K562 (cell line): ENCODE measurements around the gene ATP13A1. TPM values are rescaled to one million over a fixed set of nuclear protein-coding genes. Genes with fewer than 3 reads are reported as not detected.

Source experiments
- polyA plus RNA-seq, 8 experiments: library from polyadenylated mRNA; depleted of rRNA in 4 of 8; stranded (reverse) in 5 of 8; unstranded in 3 of 8; fragments of >200 nt; fragmentation: Nextera tagmentation in 2 of 8; fragmentation: Illumina TruSeq in 1 of 8; extraction: Ambion mirVana in 2 of 8; extraction: Trizol in 1 of 8; gene quantifications; 2 replicates each; pipeline versions ENCODE4 v1.2.1 to v1.2.3, GENCODE V29; 2011 to 2014; ENCODE audit warnings: inconsistent platforms in 1 of 8, missing spikeins in 1 of 8
- small RNA-seq: library from RNA; depleted of rRNA; stranded (forward); fragments of <200 nt; gene quantifications from one replicate; pipeline ENCODE3, GENCODE V24; 2014
- total RNA-seq, 7 experiments: library from RNA; depleted of rRNA in 6 of 7; stranded (reverse); fragments of >200 nt in 6 of 7; fragmentation: Illumina TruSeq in 2 of 7; extraction: Trizol in 2 of 7; gene quantifications; 2 replicates each; pipeline versions ENCODE4 v1.2.1 to v1.2.3, GENCODE V29; 2011 to 2021; ENCODE audit warnings: low replicate concordance in 1 of 7

ATP13A1 gene
- total and polyA plus RNA-seq, 9 of the 15 experiments (the other 6 are each of a cell fraction or from before 2014, with no cell fraction given) = 0.90 to 83.8 (median 23.1) TPM

Small RNAs within 50 kb of the gene (small RNA-seq; reads per million reads assigned to genes)
- not detected for gene AC011458.2

Other genes starting within 250 kb of the ATP13A1 start
Only the 7 nearest of the 12 such genes appear.
- 1.3 and 1.5 TPM in 2 replicates for gene YJEFN3, start 134.8 kb downstream of the ATP13A1 start, total RNA-seq (2014; rRNA removed)
- 0.86 and 0.98 TPM in 2 replicates for gene YJEFN3, start 134.8 kb downstream of the ATP13A1 start, total RNA-seq (2014; rRNA removed; fragmentation: Illumina TruSeq; extraction: Trizol)
- gene YJEFN3, start 134.8 kb downstream of the ATP13A1 start, total RNA-seq (2015; rRNA removed; fragmentation: Illumina TruSeq; extraction: Trizol) = 1.1 TPM in 2 replicates
- 3.6 and 4.8 TPM in 2 replicates for gene YJEFN3, start 134.8 kb downstream of the ATP13A1 start, total RNA-seq (2021)
- 1.0 and 1.6 TPM in 2 replicates for gene YJEFN3, start 134.8 kb downstream of the ATP13A1 start, polyA plus RNA-seq (2011; rRNA removed)
- 2.9 and 3.8 TPM in 2 replicates for gene YJEFN3, start 134.8 kb downstream of the ATP13A1 start, polyA plus RNA-seq (2014; fragmentation: Illumina TruSeq; extraction: Trizol)
- under 1 TPM in 1 of 2 experiments, not detected in 1; 0.04 TPM for gene YJEFN3, start 134.8 kb downstream of the ATP13A1 start, polyA plus RNA-seq (2014; fragmentation: Nextera tagmentation; extraction: Ambion mirVana)
- 4.8 and 5.8 TPM in 2 replicates for gene YJEFN3, start 134.8 kb downstream of the ATP13A1 start, polyA plus RNA-seq (2014; rRNA removed)
- 0.23 and 0.33 TPM in 2 replicates for gene CILP2, start 125.4 kb downstream of the ATP13A1 start, total RNA-seq (2014; rRNA removed)
- gene CILP2, start 125.4 kb downstream of the ATP13A1 start, total RNA-seq (2014; rRNA removed; fragmentation: Illumina TruSeq; extraction: Trizol) = 0.04 TPM in 1 of 2 replicates, not detected in the other
- gene CILP2, start 125.4 kb downstream of the ATP13A1 start, total RNA-seq (2015; rRNA removed; fragmentation: Illumina TruSeq; extraction: Trizol) = 0.08 and 0.11 TPM in 2 replicates
- gene CILP2, start 125.4 kb downstream of the ATP13A1 start, total RNA-seq (2021) = 0.29 and 0.35 TPM in 2 replicates
- 0.04 and 0.07 TPM in 2 replicates for gene CILP2, start 125.4 kb downstream of the ATP13A1 start, polyA plus RNA-seq (2011; rRNA removed)
- 0.04 TPM in 2 replicates for gene CILP2, start 125.4 kb downstream of the ATP13A1 start, polyA plus RNA-seq (2014; fragmentation: Illumina TruSeq; extraction: Trizol)
- not detected for gene CILP2, start 125.4 kb downstream of the ATP13A1 start, polyA plus RNA-seq (2014; fragmentation: Nextera tagmentation; extraction: Ambion mirVana)
- 0.05 and 0.31 TPM in 2 replicates for gene CILP2, start 125.4 kb downstream of the ATP13A1 start, polyA plus RNA-seq (2014; rRNA removed)
- gene PBX4, start 45.0 kb downstream of the ATP13A1 start, total RNA-seq (2014; rRNA removed) = 1.2 and 2.2 TPM in 2 replicates
- gene PBX4, start 45.0 kb downstream of the ATP13A1 start, total RNA-seq (2014; rRNA removed; fragmentation: Illumina TruSeq; extraction: Trizol) = 0.73 and 0.86 TPM in 2 replicates
- 2.0 and 2.1 TPM in 2 replicates for gene PBX4, start 45.0 kb downstream of the ATP13A1 start, total RNA-seq (2015; rRNA removed; fragmentation: Illumina TruSeq; extraction: Trizol)
- gene PBX4, start 45.0 kb downstream of the ATP13A1 start, total RNA-seq (2021) = 2.0 and 2.1 TPM in 2 replicates
- 2.7 and 3.1 TPM in 2 replicates for gene PBX4, start 45.0 kb downstream of the ATP13A1 start, polyA plus RNA-seq (2011; rRNA removed)
- 0.92 and 2.5 TPM in 2 replicates for gene PBX4, start 45.0 kb downstream of the ATP13A1 start, polyA plus RNA-seq (2014; fragmentation: Illumina TruSeq; extraction: Trizol)
- gene PBX4, start 45.0 kb downstream of the ATP13A1 start, polyA plus RNA-seq (2014; fragmentation: Nextera tagmentation; extraction: Ambion mirVana) = under 1 TPM in 1 of 2 experiments, not detected in 1; 0.11 TPM
- gene PBX4, start 45.0 kb downstream of the ATP13A1 start, polyA plus RNA-seq (2014; rRNA removed) = 3.8 and 5.9 TPM in 2 replicates
- 2.3 and 3.3 TPM in 2 replicates for gene LPAR2, start 35.5 kb downstream of the ATP13A1 start, total RNA-seq (2014; rRNA removed)
- 1.8 and 1.9 TPM in 2 replicates for gene LPAR2, start 35.5 kb downstream of the ATP13A1 start, total RNA-seq (2014; rRNA removed; fragmentation: Illumina TruSeq; extraction: Trizol)
- 4.0 and 4.4 TPM in 2 replicates for gene LPAR2, start 35.5 kb downstream of the ATP13A1 start, total RNA-seq (2015; rRNA removed; fragmentation: Illumina TruSeq; extraction: Trizol)
- 7.0 and 10.3 TPM in 2 replicates for gene LPAR2, start 35.5 kb downstream of the ATP13A1 start, total RNA-seq (2021)
- gene LPAR2, start 35.5 kb downstream of the ATP13A1 start, polyA plus RNA-seq (2011; rRNA removed) = 4.4 and 9.4 TPM in 2 replicates
- gene LPAR2, start 35.5 kb downstream of the ATP13A1 start, polyA plus RNA-seq (2014; fragmentation: Illumina TruSeq; extraction: Trizol) = 6.5 and 7.8 TPM in 2 replicates
- gene LPAR2, start 35.5 kb downstream of the ATP13A1 start, polyA plus RNA-seq (2014; fragmentation: Nextera tagmentation; extraction: Ambion mirVana) = under 1 TPM; 0.63 TPM
- 8.1 and 13.8 TPM in 2 replicates for gene LPAR2, start 35.5 kb downstream of the ATP13A1 start, polyA plus RNA-seq (2014; rRNA removed)
- gene GMIP, start 20.0 kb downstream of the ATP13A1 start, total RNA-seq (2014; rRNA removed) = 9.9 and 12.6 TPM in 2 replicates
- 2.2 and 3.9 TPM in 2 replicates for gene GMIP, start 20.0 kb downstream of the ATP13A1 start, total RNA-seq (2014; rRNA removed; fragmentation: Illumina TruSeq; extraction: Trizol)
- gene GMIP, start 20.0 kb downstream of the ATP13A1 start, total RNA-seq (2015; rRNA removed; fragmentation: Illumina TruSeq; extraction: Trizol) = 3.2 and 3.3 TPM in 2 replicates
- gene GMIP, start 20.0 kb downstream of the ATP13A1 start, total RNA-seq (2021) = 13.5 and 15.8 TPM in 2 replicates
- 2.9 and 5.1 TPM in 2 replicates for gene GMIP, start 20.0 kb downstream of the ATP13A1 start, polyA plus RNA-seq (2011; rRNA removed)
- gene GMIP, start 20.0 kb downstream of the ATP13A1 start, polyA plus RNA-seq (2014; fragmentation: Illumina TruSeq; extraction: Trizol) = 5.4 and 6.3 TPM in 2 replicates
- under 1 TPM; 0.14 to 0.38 TPM for gene GMIP, start 20.0 kb downstream of the ATP13A1 start, polyA plus RNA-seq (2014; fragmentation: Nextera tagmentation; extraction: Ambion mirVana)
- gene GMIP, start 20.0 kb downstream of the ATP13A1 start, polyA plus RNA-seq (2014; rRNA removed) = 6.8 and 12.5 TPM in 2 replicates
- 9.5 and 10.6 TPM in 2 replicates for gene ZNF101, start 5.2 kb upstream of the ATP13A1 start, total RNA-seq (2014; rRNA removed)
- 19.3 and 19.8 TPM in 2 replicates for gene ZNF101, start 5.2 kb upstream of the ATP13A1 start, total RNA-seq (2014; rRNA removed; fragmentation: Illumina TruSeq; extraction: Trizol)
- gene ZNF101, start 5.2 kb upstream of the ATP13A1 start, total RNA-seq (2015; rRNA removed; fragmentation: Illumina TruSeq; extraction: Trizol) = 14.6 and 14.7 TPM in 2 replicates
- gene ZNF101, start 5.2 kb upstream of the ATP13A1 start, total RNA-seq (2021) = 13.1 and 17.5 TPM in 2 replicates
- 14.9 and 20.3 TPM in 2 replicates for gene ZNF101, start 5.2 kb upstream of the ATP13A1 start, polyA plus RNA-seq (2011; rRNA removed)
- 10.6 and 11.1 TPM in 2 replicates for gene ZNF101, start 5.2 kb upstream of the ATP13A1 start, polyA plus RNA-seq (2014; fragmentation: Illumina TruSeq; extraction: Trizol)
- gene ZNF101, start 5.2 kb upstream of the ATP13A1 start, polyA plus RNA-seq (2014; fragmentation: Nextera tagmentation; extraction: Ambion mirVana) = 10 to 100 TPM in 1 of 2 experiments, 1 to 10 TPM in 1; 9.6 to 11.8 TPM
- 8.6 and 12.4 TPM in 2 replicates for gene ZNF101, start 5.2 kb upstream of the ATP13A1 start, polyA plus RNA-seq (2014; rRNA removed)
- gene ZNF14, start 69.4 kb upstream of the ATP13A1 start, total RNA-seq (2014; rRNA removed) = 1.9 and 2.6 TPM in 2 replicates
- 6.4 and 7.4 TPM in 2 replicates for gene ZNF14, start 69.4 kb upstream of the ATP13A1 start, total RNA-seq (2014; rRNA removed; fragmentation: Illumina TruSeq; extraction: Trizol)
- gene ZNF14, start 69.4 kb upstream of the ATP13A1 start, total RNA-seq (2015; rRNA removed; fragmentation: Illumina TruSeq; extraction: Trizol) = 4.8 and 4.9 TPM in 2 replicates
- 2.6 and 2.9 TPM in 2 replicates for gene ZNF14, start 69.4 kb upstream of the ATP13A1 start, total RNA-seq (2021)
- 3.6 and 5.6 TPM in 2 replicates for gene ZNF14, start 69.4 kb upstream of the ATP13A1 start, polyA plus RNA-seq (2011; rRNA removed)
- 3.5 and 4.0 TPM in 2 replicates for gene ZNF14, start 69.4 kb upstream of the ATP13A1 start, polyA plus RNA-seq (2014; fragmentation: Illumina TruSeq; extraction: Trizol)
- gene ZNF14, start 69.4 kb upstream of the ATP13A1 start, polyA plus RNA-seq (2014; fragmentation: Nextera tagmentation; extraction: Ambion mirVana) = 1 to 10 TPM; 2.6 to 7.0 TPM
- 2.2 and 2.4 TPM in 2 replicates for gene ZNF14, start 69.4 kb upstream of the ATP13A1 start, polyA plus RNA-seq (2014; rRNA removed)